OCI-LY1 (cell line): Measurements from ENCODE around the gene KRT17.

Experiments used
- EZH2 ChIP-seq: fragments of 200-600 bp; sonication (generic), shearing (Covaris generic); IDR thresholded peaks from 2 replicates; pipeline ENCODE4 v1.8.0; 2017; ENCODE audit warnings: borderline replicate concordance, mixed run types, mild to moderate bottlenecking, antibody characterized with exemption, low read length, moderate library complexity, mixed read lengths
- TF ChIP-seq, protein P1 (sequence below): fragments of 200-600 bp; sonication (generic), shearing (Covaris generic); IDR thresholded peaks from 2 replicates; pipeline ENCODE4 v1.5.1; 2017; ENCODE audit warnings: mild to moderate bottlenecking, antibody characterized with exemption, low read length, moderate library complexity, mixed read lengths

DNA sequence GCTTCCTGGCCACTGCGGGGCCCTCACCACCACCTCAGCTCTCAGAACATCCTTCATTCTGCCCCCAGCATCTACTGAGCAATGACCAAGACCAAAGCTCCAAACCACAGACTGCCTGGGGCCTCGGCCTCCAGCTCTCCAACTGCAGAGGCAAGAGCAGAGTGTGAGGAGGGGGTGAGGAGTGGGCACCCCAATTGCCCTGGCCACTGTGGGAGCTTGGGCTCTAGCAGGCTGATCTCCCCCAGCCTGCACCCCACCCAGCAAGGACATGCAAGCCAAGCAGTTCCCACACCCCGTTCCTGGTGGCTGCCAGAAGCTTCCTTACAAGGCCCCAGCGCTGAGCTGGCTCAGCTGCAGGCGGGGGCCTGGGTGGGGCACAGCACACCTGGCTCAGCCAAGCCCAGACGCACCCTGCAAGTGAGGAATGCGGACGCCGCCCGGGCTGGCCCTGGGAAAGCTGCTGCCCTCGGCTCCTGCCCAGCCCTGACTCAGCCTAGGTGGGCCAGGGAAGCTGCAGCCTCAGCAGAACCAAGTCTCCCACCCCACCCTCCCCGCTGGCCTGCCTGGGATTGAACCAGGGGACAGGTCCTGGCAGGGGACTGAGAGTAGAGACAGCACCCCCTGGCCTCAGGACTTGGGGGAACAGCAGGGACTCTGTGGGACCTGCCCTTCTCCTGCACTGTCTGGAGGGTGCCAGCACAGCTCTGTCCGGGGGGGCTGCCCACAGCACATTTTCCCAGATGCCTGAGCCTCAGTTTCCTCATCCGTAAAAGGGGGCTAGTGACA, 29.7 kb upstream of the KRT17 start:
- TF ChIP-seq, protein P1, sequence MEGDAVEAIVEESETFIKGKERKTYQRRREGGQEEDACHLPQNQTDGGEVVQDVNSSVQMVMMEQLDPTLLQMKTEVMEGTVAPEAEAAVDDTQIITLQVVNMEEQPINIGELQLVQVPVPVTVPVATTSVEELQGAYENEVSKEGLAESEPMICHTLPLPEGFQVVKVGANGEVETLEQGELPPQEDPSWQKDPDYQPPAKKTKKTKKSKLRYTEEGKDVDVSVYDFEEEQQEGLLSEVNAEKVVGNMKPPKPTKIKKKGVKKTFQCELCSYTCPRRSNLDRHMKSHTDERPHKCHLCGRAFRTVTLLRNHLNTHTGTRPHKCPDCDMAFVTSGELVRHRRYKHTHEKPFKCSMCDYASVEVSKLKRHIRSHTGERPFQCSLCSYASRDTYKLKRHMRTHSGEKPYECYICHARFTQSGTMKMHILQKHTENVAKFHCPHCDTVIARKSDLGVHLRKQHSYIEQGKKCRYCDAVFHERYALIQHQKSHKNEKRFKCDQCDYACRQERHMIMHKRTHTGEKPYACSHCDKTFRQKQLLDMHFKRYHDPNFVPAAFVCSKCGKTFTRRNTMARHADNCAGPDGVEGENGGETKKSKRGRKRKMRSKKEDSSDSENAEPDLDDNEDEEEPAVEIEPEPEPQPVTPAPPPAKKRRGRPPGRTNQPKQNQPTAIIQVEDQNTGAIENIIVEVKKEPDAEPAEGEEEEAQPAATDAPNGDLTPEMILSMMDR: no peak
- no peak for TF ChIP-seq EZH2
